ENCODE data around the gene ACP4.

The ACP4 gene

DNA sequence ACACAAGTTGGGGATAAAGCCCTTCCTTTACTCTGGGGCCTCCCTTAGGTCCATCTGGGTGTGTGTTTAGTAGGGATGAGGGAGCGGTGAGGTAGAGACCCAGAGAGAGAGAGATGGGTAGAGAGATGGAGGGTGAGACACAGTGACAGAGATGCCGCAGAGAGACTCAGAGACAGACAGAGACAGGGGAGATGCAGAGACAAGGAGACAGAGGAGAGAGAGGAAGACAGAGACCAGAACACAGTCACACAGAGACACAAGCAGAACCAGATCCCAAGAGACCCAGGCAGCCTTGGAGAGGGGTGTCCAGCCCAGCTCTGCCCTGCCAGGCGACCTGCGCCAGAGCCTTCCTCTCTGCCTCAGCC lies 31.0 kb downstream of the ACP4 start:
- Histone ChIP-seq H3K4me3 (ENCODE audit: low read length) (no peak overlapping the region), H3K27ac (ENCODE audit: low read depth, low read length) (no peak overlapping the region), H3K36me3 (ENCODE audit: control insufficient read depth, insufficient read depth, low read length) (no peaks in the 10 kb centered on the region), H3K4me1 (ENCODE audit: control insufficient read depth, insufficient read depth, low read length) (no peaks in the 10 kb centered on the region), H3K9ac (ENCODE audit: low read length) (no peak overlapping the region), H3K27me3 (ENCODE audit: control insufficient read depth, insufficient read depth, low read length) (peaks cover 22% of the 10 kb centered on the region)

- no peak overlapping the region for H3K4me3 ChIP-seq (ENCODE audit: low read length)
- H3K36me3 ChIP-seq (ENCODE audit: control insufficient read depth, insufficient read depth, low read length), result no peaks in the 10 kb centered on the region
- H3K27me3 ChIP-seq (ENCODE audit: control insufficient read depth, insufficient read depth, low read length), result peaks cover 22% of the 10 kb centered on the region
- no peak overlapping the region for H3K9ac ChIP-seq (ENCODE audit: low read length)
- H3K27ac ChIP-seq (ENCODE audit: low read depth, low read length), result no peak overlapping the region
- H3K4me1 ChIP-seq (ENCODE audit: control insufficient read depth, insufficient read depth, low read length), result no peaks in the 10 kb centered on the region
These were observed 31.4 kb downstream of the ACP4 start for GRCh38 chr19:50821622-50822021.

- peaks cover 20% of the 10 kb centered on the region for H3K27me3 ChIP-seq (ENCODE audit: control insufficient read depth, insufficient read depth, low read length)
- no peak overlapping the region for H3K4me3 ChIP-seq (ENCODE audit: low read length)
- H3K4me1 ChIP-seq (ENCODE audit: control insufficient read depth, insufficient read depth, low read length), result no peaks in the 10 kb centered on the region
- H3K36me3 ChIP-seq (ENCODE audit: control insufficient read depth, insufficient read depth, low read length), result no peaks in the 10 kb centered on the region
- H3K27ac ChIP-seq (ENCODE audit: low read depth, low read length), result no peak overlapping the region
- no peak overlapping the region for H3K9ac ChIP-seq (ENCODE audit: low read length)
These were observed 32.5 kb downstream of the ACP4 start for GRCh38 chr19:50822661-50823208.

- Histone ChIP-seq H3K9ac (ENCODE audit: low read length) (no peak within 1 kb of the TSS), H3K36me3 (ENCODE audit: control insufficient read depth, insufficient read depth, low read length) (no peaks in the 10 kb centered on the region), H3K4me1 (ENCODE audit: control insufficient read depth, insufficient read depth, low read length) (no peaks in the 10 kb centered on the region), H3K27me3 (ENCODE audit: control insufficient read depth, insufficient read depth, low read length) (peaks cover 17% of the 10 kb centered on the region), H3K27ac (ENCODE audit: low read depth, low read length) (no peak within 1 kb of the TSS), H3K4me3 (ENCODE audit: low read length) (no peak within 1 kb of the TSS)
These were observed 33.3 kb downstream of the ACP4 start, which contains the start of gene KLK1 for GRCh38 chr19:50823389-50824042. KLK1 (minus strand) TSS chr19:50823787; CDS start chr19:50823748, 39 bp downstream.

DNA sequence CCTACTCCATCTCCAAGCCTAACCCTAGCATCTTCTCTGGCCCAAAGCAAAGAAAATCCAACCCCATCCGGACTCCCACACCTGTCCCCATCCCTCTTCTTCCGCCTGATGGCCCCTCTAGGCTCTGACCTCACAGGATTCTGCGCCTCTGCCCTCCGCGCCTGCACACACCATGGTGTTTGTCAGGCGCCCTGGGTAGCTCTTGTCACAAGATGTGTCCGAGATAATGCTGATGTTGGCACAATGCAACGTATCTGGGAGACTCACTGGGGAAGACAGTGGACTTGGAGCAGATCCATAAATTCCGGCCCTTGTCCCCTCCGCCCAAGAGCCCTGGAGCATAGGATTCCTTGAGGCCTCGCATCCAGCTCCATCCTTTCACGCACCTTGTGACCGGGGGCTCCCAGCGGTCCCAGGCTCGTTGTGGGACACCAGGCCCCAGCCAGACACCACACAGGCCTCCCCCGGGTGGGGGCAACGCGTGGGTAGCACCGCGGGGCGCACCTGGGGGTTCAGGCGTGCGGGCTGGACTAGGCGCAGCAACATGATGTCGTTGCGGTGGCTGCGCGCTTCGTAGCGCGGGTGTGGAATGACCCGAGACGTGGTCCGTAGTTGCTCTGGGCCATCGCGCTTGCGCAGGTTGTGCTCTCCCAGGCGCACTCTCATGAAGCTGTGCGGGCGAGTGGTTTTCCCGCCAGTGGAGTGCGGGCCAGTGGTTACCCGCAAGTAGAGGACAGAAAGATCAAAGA lies 36.5 kb downstream of the ACP4 start:
- no peak overlapping the region for H3K4me3 ChIP-seq (ENCODE audit: low read length)
- H3K4me1 ChIP-seq (ENCODE audit: control insufficient read depth, insufficient read depth, low read length), result no peaks in the 10 kb centered on the region
- peaks cover under 1% of the 10 kb centered on the region for H3K27me3 ChIP-seq (ENCODE audit: control insufficient read depth, insufficient read depth, low read length)
- H3K9ac ChIP-seq (ENCODE audit: low read length), result no peak overlapping the region
- H3K27ac ChIP-seq (ENCODE audit: low read depth, low read length), result no peak overlapping the region
- no peaks in the 10 kb centered on the region for H3K36me3 ChIP-seq (ENCODE audit: control insufficient read depth, insufficient read depth, low read length)

DNA sequence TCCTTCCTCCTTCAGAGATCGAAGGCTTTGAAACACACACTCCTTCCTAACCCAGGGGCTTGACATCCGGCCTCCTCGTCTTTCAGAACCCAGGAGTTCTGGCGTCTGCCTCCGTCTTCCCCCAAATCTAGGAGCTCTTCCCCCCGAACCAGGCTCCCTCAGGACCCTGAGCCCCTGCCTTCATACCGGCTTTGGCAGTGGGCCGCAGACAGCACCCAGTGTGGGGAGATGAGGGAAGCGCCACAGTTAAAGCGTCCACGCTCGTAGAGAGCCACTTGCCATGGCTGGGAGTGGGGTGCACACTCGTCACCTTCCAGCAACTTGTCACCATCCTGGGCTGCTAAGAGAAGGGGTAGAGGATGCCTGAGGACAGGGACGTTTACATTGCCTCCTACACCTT lies 37.3 kb downstream of the ACP4 start:
- no peaks in the 10 kb centered on the region for H3K4me1 ChIP-seq (ENCODE audit: control insufficient read depth, insufficient read depth, low read length)
- H3K27ac ChIP-seq (ENCODE audit: low read depth, low read length), result no peak overlapping the region
- no peaks in the 10 kb centered on the region for H3K36me3 ChIP-seq (ENCODE audit: control insufficient read depth, insufficient read depth, low read length)
- H3K27me3 ChIP-seq (ENCODE audit: control insufficient read depth, insufficient read depth, low read length), result no peaks in the 10 kb centered on the region
- no peak overlapping the region for H3K9ac ChIP-seq (ENCODE audit: low read length)
- H3K4me3 ChIP-seq (ENCODE audit: low read length), result no peak overlapping the region

DNA sequence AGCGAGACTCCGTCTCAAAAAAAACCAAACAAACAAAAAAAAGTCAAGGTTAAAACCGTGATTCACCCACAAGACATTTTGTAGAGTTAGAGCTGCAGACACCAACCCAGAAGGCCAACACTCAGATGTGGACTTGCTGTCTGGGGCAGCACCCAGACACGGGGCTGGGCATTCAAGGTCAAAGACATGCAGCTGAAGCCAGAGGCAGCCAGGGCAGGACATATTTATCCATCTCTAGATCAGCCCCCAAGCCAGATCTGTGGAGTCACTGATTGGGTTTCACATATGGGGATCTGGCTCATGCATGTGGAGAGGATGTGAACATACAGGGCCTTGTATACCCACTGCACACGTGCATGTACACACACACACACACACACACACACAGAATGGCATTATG lies 39.6 kb downstream of the ACP4 start:
- Histone ChIP-seq H3K27ac (ENCODE audit: low read depth, low read length) (no peak overlapping the region), H3K27me3 (ENCODE audit: control insufficient read depth, insufficient read depth, low read length) (no peaks in the 10 kb centered on the region), H3K9ac (ENCODE audit: low read length) (no peak overlapping the region), H3K4me1 (ENCODE audit: control insufficient read depth, insufficient read depth, low read length) (no peaks in the 10 kb centered on the region), H3K4me3 (ENCODE audit: low read length) (no peak overlapping the region), H3K36me3 (ENCODE audit: control insufficient read depth, insufficient read depth, low read length) (no peaks in the 10 kb centered on the region)

- H3K4me3 ChIP-seq (ENCODE audit: low read length), result no peak overlapping the region
- no peak overlapping the region for H3K9ac ChIP-seq (ENCODE audit: low read length)
- H3K27ac ChIP-seq (ENCODE audit: low read depth, low read length), result no peak overlapping the region
- peaks cover 2% of the 10 kb centered on the region for H3K4me1 ChIP-seq (ENCODE audit: control insufficient read depth, insufficient read depth, low read length)
- H3K36me3 ChIP-seq (ENCODE audit: control insufficient read depth, insufficient read depth, low read length), result no peaks in the 10 kb centered on the region
- no peaks in the 10 kb centered on the region for H3K27me3 ChIP-seq (ENCODE audit: control insufficient read depth, insufficient read depth, low read length)
These were observed 40.2 kb downstream of the ACP4 start for GRCh38 chr19:50830266-50831025.

DNA sequence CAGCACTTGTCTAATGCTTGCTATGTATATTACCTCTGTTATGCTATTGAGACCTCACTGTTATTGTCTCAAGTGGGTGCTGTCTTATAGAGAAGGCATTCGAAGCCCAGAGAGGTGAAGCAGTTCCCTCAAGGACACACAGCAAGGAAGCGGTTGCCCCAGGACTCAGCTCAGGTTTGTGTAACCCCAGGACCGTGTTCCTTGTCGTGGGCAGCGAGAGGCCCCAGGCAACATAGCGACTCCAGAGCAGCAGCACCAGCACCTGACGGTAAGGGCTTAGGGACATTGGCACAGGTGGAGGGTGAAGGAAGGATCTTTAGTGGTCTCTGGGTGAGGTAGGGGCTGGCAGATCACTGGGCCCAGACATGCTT lies 40.8 kb downstream of the ACP4 start:
- H3K4me3 ChIP-seq (ENCODE audit: low read length), result no peak overlapping the region
- H3K4me1 ChIP-seq (ENCODE audit: control insufficient read depth, insufficient read depth, low read length), result peaks cover 2% of the 10 kb centered on the region
- H3K9ac ChIP-seq (ENCODE audit: low read length), result no peak overlapping the region
- H3K36me3 ChIP-seq (ENCODE audit: control insufficient read depth, insufficient read depth, low read length), result no peaks in the 10 kb centered on the region
- H3K27me3 ChIP-seq (ENCODE audit: control insufficient read depth, insufficient read depth, low read length), result no peaks in the 10 kb centered on the region
- H3K27ac ChIP-seq (ENCODE audit: low read depth, low read length), result no peak overlapping the region

GRCh38 chr19:50832666-50833065 lies 42.5 kb downstream of the ACP4 start:
- no peak overlapping the region for H3K9ac ChIP-seq (ENCODE audit: low read length)
- H3K27me3 ChIP-seq (ENCODE audit: control insufficient read depth, insufficient read depth, low read length), result peaks cover 7% of the 10 kb centered on the region
- H3K27ac ChIP-seq (ENCODE audit: low read depth, low read length), result no peak overlapping the region
- H3K4me1 ChIP-seq (ENCODE audit: control insufficient read depth, insufficient read depth, low read length), result peaks cover 2% of the 10 kb centered on the region
- no peak overlapping the region for H3K4me3 ChIP-seq (ENCODE audit: low read length)
- no peaks in the 10 kb centered on the region for H3K36me3 ChIP-seq (ENCODE audit: control insufficient read depth, insufficient read depth, low read length)

DNA sequence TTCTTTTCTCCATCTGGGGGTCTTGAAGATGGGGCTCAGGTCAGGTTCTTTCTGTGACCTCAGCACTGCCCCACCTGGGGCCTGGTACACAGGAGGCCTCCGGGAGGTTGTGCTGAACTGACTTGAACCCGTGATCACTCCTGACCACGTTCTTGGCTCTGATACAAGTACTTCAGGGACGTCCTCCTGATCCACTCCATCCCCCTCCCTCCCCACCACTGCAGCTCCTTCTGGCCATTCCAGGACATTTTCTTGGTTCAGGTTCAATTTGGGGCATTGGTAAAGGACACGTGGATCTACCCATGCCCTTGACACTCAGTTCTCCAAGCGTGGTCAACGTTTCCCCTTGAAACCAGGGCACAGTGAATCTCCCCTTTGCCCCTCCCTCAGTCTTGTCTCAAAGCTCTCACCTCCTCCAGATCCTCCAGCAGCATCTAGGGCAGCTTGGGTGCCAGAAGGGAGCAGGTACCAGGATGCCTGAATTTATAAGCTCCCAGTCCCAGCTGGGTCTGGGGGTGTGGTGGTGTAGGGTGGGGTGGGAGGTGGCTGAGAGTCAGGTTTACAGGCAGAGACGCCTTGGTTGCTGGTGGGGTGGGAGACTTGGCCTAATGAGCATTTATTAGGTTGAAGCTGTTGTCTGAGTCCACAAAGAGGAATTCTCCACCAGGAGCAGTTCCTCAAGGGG lies 43.0 kb downstream of the ACP4 start, which contains the start of gene KLK15:
TSS of gene KLK15 (minus strand) at position 458 of the 685 bp plus-strand sequence. CDS start 2,082 bp downstream, outside the sequence.
- Histone ChIP-seq H3K4me3 (ENCODE audit: low read length) (no peak within 1 kb of the TSS), H3K27me3 (ENCODE audit: control insufficient read depth, insufficient read depth, low read length) (peaks cover 7% of the 10 kb centered on the region), H3K36me3 (ENCODE audit: control insufficient read depth, insufficient read depth, low read length) (no peaks in the 10 kb centered on the region), H3K27ac (ENCODE audit: low read depth, low read length) (no peak within 1 kb of the TSS), H3K4me1 (ENCODE audit: control insufficient read depth, insufficient read depth, low read length) (peaks cover 2% of the 10 kb centered on the region), H3K9ac (ENCODE audit: low read length) (no peak within 1 kb of the TSS)

- peaks cover 2% of the 10 kb centered on the region for H3K4me1 ChIP-seq (ENCODE audit: control insufficient read depth, insufficient read depth, low read length)
- H3K36me3 ChIP-seq (ENCODE audit: control insufficient read depth, insufficient read depth, low read length), result no peaks in the 10 kb centered on the region
- H3K27ac ChIP-seq (ENCODE audit: low read depth, low read length), result no peak overlapping the region
- H3K9ac ChIP-seq (ENCODE audit: low read length), result no peak overlapping the region
- peaks cover 7% of the 10 kb centered on the region for H3K27me3 ChIP-seq (ENCODE audit: control insufficient read depth, insufficient read depth, low read length)
- no peak overlapping the region for H3K4me3 ChIP-seq (ENCODE audit: low read length)
These were observed 43.6 kb downstream of the ACP4 start for GRCh38 chr19:50833802-50834167.

All from rectal smooth muscle tissue (tissue), 1 donor.